SK-N-SH (cell line): ENCODE measurements around the gene AQP3. TPM values are rescaled to one million over a fixed set of nuclear protein-coding genes. Genes with fewer than 3 reads are reported as not detected.

Experiments
- CTCF ChIA-PET: fragments of 300-600, 350-600 bp; formaldehyde crosslinking; extraction: SDS; loops from one replicate; lab custom pipeline; 2021; lab: Yijun Ruan, JAX
- POLR2A ChIA-PET: fragments of 350-600 bp; sonication (Branson Sonifier 250); formaldehyde crosslinking; extraction: SDS; loops from one replicate; lab custom pipeline; 2020; ENCODE audit warnings: antibody characterized with exemption, inconsistent platforms; lab: Yijun Ruan, JAX
- DNase-seq: peaks from one replicate; pipeline ENCODE4 v3.0.0; 2012
- H2AFZ ChIP-seq: fragments of 200-600 bp; sonication (generic); 2 replicates; pipeline ENCODE4 v1.8.1; 2016; ENCODE audit warnings: antibody characterized with exemption, mild to moderate bottlenecking, low read depth
- H3F3A ChIP-seq: fragments of 200-600 bp; sonication (generic); replicated peaks from 2 replicates; pipeline ENCODE3; 2016; ENCODE audit warnings: antibody characterized with exemption, mild to moderate bottlenecking; ENCODE audit not compliant: insufficient read depth
- H3K27ac ChIP-seq, 2 experiments: fragments of 200-500 bp in 1 of 2; fragments of 200-600 bp in 1 of 2; sonication (Bioruptor generic) in 1 of 2; sonication (generic), shearing (Covaris generic) in 1 of 2; 2 replicates each; pipeline versions ENCODE4 v1.5.1 to v1.6.1; 2014 to 2016; ENCODE audit warnings: low read depth in 2 of 2, inconsistent platforms in 1 of 2, low read length in 1 of 2, mild to moderate bottlenecking in 1 of 2, mixed read lengths in 1 of 2
- H3K27me3 ChIP-seq: fragments of 200-600 bp; sonication (generic), shearing (Covaris generic); 2 replicates; pipeline ENCODE4 v1.6.1; 2016; ENCODE audit warnings: mixed run types; ENCODE audit not compliant: insufficient read depth
- H3K36me3 ChIP-seq, 2 experiments: fragments of 200-500 bp in 1 of 2; fragments of 200-600 bp in 1 of 2; sonication (Bioruptor generic) in 1 of 2; sonication (generic) in 1 of 2; replicated peaks in 1 of 2; 2 replicates each; pipeline versions ENCODE3 to v1.5.1; 2014 to 2016; ENCODE audit warnings: low read length in 1 of 2, mild to moderate bottlenecking in 1 of 2; ENCODE audit not compliant: insufficient read depth in 2 of 2, control insufficient read depth in 1 of 2
- H3K4me1 ChIP-seq, 2 experiments: fragments of 200-500 bp in 1 of 2; fragments of 200-600 bp in 1 of 2; sonication (Bioruptor generic) in 1 of 2; sonication (generic), shearing (Covaris generic) in 1 of 2; 2 replicates each; pipeline versions ENCODE4 v1.5.1 to v1.6.1; 2014 to 2016; ENCODE audit warnings: low read depth in 1 of 2, low read length in 1 of 2, mixed run types in 1 of 2; ENCODE audit not compliant: insufficient read depth in 2 of 2, control insufficient read depth in 1 of 2
- H3K4me2 ChIP-seq: fragments of 200-600 bp; sonication (generic), shearing (Covaris generic); 2 replicates; pipeline ENCODE4 v1.6.1; 2017; ENCODE audit warnings: mixed run types
- H3K4me3 ChIP-seq, 2 experiments: fragments of 200-500 bp in 1 of 2; fragments of 200-600 bp in 1 of 2; sonication (Bioruptor generic) in 1 of 2; sonication (generic), shearing (Covaris generic) in 1 of 2; 2 replicates each; pipeline versions ENCODE4 v1.5.1 to v1.8.1; 2014 to 2016; ENCODE audit warnings: low read depth in 2 of 2, inconsistent platforms in 1 of 2, low read length in 1 of 2, mild to moderate bottlenecking in 1 of 2, mixed read lengths in 1 of 2, moderate library complexity in 1 of 2
- H3K79me2 ChIP-seq: fragments of 200-600 bp; sonication (generic); 2 replicates; pipeline ENCODE4 v1.8.1; 2017; ENCODE audit warnings: mild to moderate bottlenecking; ENCODE audit not compliant: insufficient read depth
- H3K9ac ChIP-seq: fragments of 200-600 bp; sonication (generic); 2 replicates; pipeline ENCODE4 v1.6.1; 2017; ENCODE audit warnings: mixed run types
- H3K9me2 ChIP-seq: fragments of 200-600 bp; sonication (generic); 2 replicates; pipeline ENCODE4 v1.6.1; 2017; ENCODE audit warnings: mixed run types
- H3K9me3 ChIP-seq: fragments of 200-600 bp; sonication (generic); 2 replicates; pipeline ENCODE4 v1.6.1; 2017; ENCODE audit warnings: mixed run types, mild to moderate bottlenecking, moderate library complexity
- H4K20me1 ChIP-seq: fragments of 200-600 bp; sonication (generic); 2 replicates; pipeline ENCODE4 v1.6.1; 2017; ENCODE audit warnings: mild to moderate bottlenecking, mixed run types; ENCODE audit not compliant: insufficient read depth
- CTCF ChIP-seq: fragments of 200-600 bp; sonication (generic); IDR thresholded peaks from 2 replicates; pipeline ENCODE4 v1.6.1; 2017; ENCODE audit warnings: antibody characterized with exemption, mild to moderate bottlenecking, moderate library complexity
- ELF1 ChIP-seq: IDR thresholded peaks from 2 replicates; pipeline ENCODE4 v1.4.0; 2012
- EP300 ChIP-seq, 2 experiments: IDR thresholded peaks; 2 replicates each; pipeline versions ENCODE4 v1.4.0 to v1.6.1; 2012; ENCODE audit warnings: borderline replicate concordance in 1 of 2, low read depth in 1 of 2, low read length in 1 of 2
- FOXJ3 ChIP-seq: sonication (generic); formaldehyde crosslinking; IDR thresholded peaks from 2 replicates; pipeline ENCODE4 v1.5.1; 2020; ENCODE audit warnings: mild to moderate bottlenecking, missing genetic modification reagents
- JUND ChIP-seq: IDR thresholded peaks from 2 replicates; pipeline ENCODE4 v1.4.0; 2012
- MEF2A ChIP-seq: IDR thresholded peaks from 2 replicates; pipeline ENCODE4 v1.4.0; 2012; ENCODE audit warnings: low read depth, borderline replicate concordance
- MXI1 ChIP-seq: IDR thresholded peaks from 2 replicates; pipeline ENCODE4 v1.6.1; 2012; ENCODE audit warnings: mild to moderate bottlenecking, low read depth, low read length, improper control_type of control experiment
- POLR2AphosphoS5 ChIP-seq: IDR thresholded peaks from 2 replicates; pipeline ENCODE4 v1.6.1; 2012; ENCODE audit warnings: low read depth, low read length
- RFX5 ChIP-seq: IDR thresholded peaks from 2 replicates; pipeline ENCODE4 v1.6.1; 2012; ENCODE audit warnings: mild to moderate bottlenecking, improper control_type of control experiment, low read length
- SIN3A ChIP-seq: IDR thresholded peaks from 2 replicates; pipeline ENCODE4 v1.6.1; 2012; ENCODE audit warnings: low read depth, mild to moderate bottlenecking, low read length, moderate library complexity, borderline replicate concordance
- SMC3 ChIP-seq: IDR thresholded peaks from 2 replicates; pipeline ENCODE4 v1.6.1; 2012; ENCODE audit warnings: low read depth, low read length, improper control_type of control experiment
- TAF1 ChIP-seq: IDR thresholded peaks from 2 replicates; pipeline ENCODE4 v1.6.1; 2012; ENCODE audit warnings: low read depth, mild to moderate bottlenecking, low read length, moderate library complexity, borderline replicate concordance
- YY1 ChIP-seq: IDR thresholded peaks from 2 replicates; pipeline ENCODE4 v1.4.0; 2012; ENCODE audit warnings: low read depth, mild to moderate bottlenecking
- WGBS: methylation state at CpG from one replicate; pipeline ENCODE4 v1.1.6; 2017; ENCODE audit warnings: low lambda C conversion rate; 5-methylcytosine and 5-hydroxymethylcytosine counted together
- polyA plus RNA-seq, 3 experiments: library from polyadenylated mRNA; depleted of rRNA; stranded (reverse); fragments of >200 nt; gene quantifications; 2 replicates each; pipeline ENCODE4 v1.2.3, GENCODE V29; 2012
- TF ChIP-seq, protein P1 (sequence below): IDR thresholded peaks from 2 replicates; pipeline ENCODE4 v1.4.0; 2012; ENCODE audit warnings: low read depth, borderline replicate concordance
- TF ChIP-seq, protein P2 (sequence below): IDR thresholded peaks from 2 replicates; pipeline ENCODE4 v1.4.0; 2012; ENCODE audit warnings: low read depth
- TF ChIP-seq, protein P3 (sequence below): IDR thresholded peaks from 2 replicates; pipeline ENCODE4; 2012
- TF ChIP-seq, protein P4 (sequence below): IDR thresholded peaks from 2 replicates; pipeline ENCODE4 v1.6.1; 2012; ENCODE audit warnings: mild to moderate bottlenecking, low read depth, low read length, moderate library complexity
- TF ChIP-seq, protein P5 (sequence below): fragments of 150-350 bp; IDR thresholded peaks from 2 replicates; pipeline ENCODE4 v1.6.1; 2016; ENCODE audit warnings: mild to moderate bottlenecking, low read depth, low read length

Gene AQP3
- polyA plus RNA-seq, 1 of the 3 experiments (the other 2 are of a cell fraction), result 0.64 TPM

GRCh38 chr9:33476503-33476902, 29.1 kb upstream of the AQP3 start (continued):
- TF ChIP-seq CTCF (no peak), JUND (no peak), YY1 (no peak), SIN3A (no peak), POLR2AphosphoS5 (no peak)
- TF ChIP-seq, protein P1, sequence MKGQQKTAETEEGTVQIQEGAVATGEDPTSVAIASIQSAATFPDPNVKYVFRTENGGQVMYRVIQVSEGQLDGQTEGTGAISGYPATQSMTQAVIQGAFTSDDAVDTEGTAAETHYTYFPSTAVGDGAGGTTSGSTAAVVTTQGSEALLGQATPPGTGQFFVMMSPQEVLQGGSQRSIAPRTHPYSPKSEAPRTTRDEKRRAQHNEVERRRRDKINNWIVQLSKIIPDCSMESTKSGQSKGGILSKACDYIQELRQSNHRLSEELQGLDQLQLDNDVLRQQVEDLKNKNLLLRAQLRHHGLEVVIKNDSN, result no peak
- TF ChIP-seq, all 33 proteins: peak for 0

DNA sequence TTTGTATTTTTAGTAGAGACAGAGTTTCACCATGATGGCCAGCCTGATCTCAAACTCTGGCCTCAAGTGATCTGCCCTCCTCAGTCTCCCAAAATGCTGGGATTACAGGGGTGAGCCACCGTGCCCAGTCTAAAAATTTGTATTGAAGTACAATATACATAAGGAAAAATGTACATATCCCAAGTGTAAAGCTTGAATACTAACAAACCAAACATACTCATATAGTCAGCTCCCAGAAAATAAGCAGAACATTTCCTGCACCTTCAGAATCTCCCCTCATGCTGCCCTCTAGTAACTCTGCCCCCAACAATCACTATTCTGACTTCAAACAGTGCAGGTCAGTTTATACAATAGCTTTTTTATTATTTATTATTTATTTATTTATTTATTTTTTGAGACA, 28.0 kb upstream of the AQP3 start:
- Histone ChIP-seq H3K4me1 (peaks cover 0 to 11% of the 10 kb centered on the region in 2 experiments; a peak in 1 of 4 replicates), H3K4me3 (no peak overlapping the region), H3K36me3 (peaks cover 14 to 20% of the 10 kb centered on the region in 2 experiments), H3K9me3 (no peaks in the 10 kb centered on the region), H2AFZ (no peak overlapping the region), H3K79me2 (peaks cover 36% of the 10 kb centered on the region), H3K9me2 (no peaks in the 10 kb centered on the region), H4K20me1 (no peaks in the 10 kb centered on the region), H3K4me2 (no peak overlapping the region), H3K27me3 (no peaks in the 10 kb centered on the region), H3F3A (peaks cover 7% of the 10 kb centered on the region), H3K9ac (no peak overlapping the region), H3K27ac (no peak overlapping the region)
- 100% methylated on average over 1 of the region's 1 CpG for WGBS
- no peak for DNase-seq
- CTCF ChIA-PET, result interaction anchor here (0.6 to 2.7 kb wide), 8 partner anchors 8 to 173 kb away, joined by 3 to 14 read pairs (median 3); no protein-coding TSS in a partner anchor
- POLR2A ChIA-PET, result no interaction called here
- TF ChIP-seq FOXJ3 (CRISPR knock-in tag) (no peak), MEF2A (no peak), ELF1 (no peak), MXI1 (no peak), YY1 (no peak), SMC3 (no peak), RFX5 (no peak), SIN3A (no peak), TAF1 (no peak), POLR2AphosphoS5 (no peak), EP300 (IDR thresholded peaks at IDR 0.05; ENCODE audit: borderline replicate concordance in 1 of 2, low read depth in 1 of 2, low read length in 1 of 2) (no peak)
- TF ChIP-seq, protein P2, sequence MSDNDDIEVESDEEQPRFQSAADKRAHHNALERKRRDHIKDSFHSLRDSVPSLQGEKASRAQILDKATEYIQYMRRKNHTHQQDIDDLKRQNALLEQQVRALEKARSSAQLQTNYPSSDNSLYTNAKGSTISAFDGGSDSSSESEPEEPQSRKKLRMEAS, result no peak
- TF ChIP-seq, protein P1, result no peak
- TF ChIP-seq, protein P3, sequence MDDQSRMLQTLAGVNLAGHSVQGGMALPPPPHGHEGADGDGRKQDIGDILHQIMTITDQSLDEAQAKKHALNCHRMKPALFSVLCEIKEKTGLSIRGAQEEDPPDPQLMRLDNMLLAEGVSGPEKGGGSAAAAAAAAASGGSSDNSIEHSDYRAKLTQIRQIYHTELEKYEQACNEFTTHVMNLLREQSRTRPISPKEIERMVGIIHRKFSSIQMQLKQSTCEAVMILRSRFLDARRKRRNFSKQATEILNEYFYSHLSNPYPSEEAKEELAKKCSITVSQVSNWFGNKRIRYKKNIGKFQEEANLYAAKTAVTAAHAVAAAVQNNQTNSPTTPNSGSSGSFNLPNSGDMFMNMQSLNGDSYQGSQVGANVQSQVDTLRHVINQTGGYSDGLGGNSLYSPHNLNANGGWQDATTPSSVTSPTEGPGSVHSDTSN, result no peak
- TF ChIP-seq, protein P4, sequence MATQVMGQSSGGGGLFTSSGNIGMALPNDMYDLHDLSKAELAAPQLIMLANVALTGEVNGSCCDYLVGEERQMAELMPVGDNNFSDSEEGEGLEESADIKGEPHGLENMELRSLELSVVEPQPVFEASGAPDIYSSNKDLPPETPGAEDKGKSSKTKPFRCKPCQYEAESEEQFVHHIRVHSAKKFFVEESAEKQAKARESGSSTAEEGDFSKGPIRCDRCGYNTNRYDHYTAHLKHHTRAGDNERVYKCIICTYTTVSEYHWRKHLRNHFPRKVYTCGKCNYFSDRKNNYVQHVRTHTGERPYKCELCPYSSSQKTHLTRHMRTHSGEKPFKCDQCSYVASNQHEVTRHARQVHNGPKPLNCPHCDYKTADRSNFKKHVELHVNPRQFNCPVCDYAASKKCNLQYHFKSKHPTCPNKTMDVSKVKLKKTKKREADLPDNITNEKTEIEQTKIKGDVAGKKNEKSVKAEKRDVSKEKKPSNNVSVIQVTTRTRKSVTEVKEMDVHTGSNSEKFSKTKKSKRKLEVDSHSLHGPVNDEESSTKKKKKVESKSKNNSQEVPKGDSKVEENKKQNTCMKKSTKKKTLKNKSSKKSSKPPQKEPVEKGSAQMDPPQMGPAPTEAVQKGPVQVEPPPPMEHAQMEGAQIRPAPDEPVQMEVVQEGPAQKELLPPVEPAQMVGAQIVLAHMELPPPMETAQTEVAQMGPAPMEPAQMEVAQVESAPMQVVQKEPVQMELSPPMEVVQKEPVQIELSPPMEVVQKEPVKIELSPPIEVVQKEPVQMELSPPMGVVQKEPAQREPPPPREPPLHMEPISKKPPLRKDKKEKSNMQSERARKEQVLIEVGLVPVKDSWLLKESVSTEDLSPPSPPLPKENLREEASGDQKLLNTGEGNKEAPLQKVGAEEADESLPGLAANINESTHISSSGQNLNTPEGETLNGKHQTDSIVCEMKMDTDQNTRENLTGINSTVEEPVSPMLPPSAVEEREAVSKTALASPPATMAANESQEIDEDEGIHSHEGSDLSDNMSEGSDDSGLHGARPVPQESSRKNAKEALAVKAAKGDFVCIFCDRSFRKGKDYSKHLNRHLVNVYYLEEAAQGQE, result no peak
- TF ChIP-seq, protein P5, sequence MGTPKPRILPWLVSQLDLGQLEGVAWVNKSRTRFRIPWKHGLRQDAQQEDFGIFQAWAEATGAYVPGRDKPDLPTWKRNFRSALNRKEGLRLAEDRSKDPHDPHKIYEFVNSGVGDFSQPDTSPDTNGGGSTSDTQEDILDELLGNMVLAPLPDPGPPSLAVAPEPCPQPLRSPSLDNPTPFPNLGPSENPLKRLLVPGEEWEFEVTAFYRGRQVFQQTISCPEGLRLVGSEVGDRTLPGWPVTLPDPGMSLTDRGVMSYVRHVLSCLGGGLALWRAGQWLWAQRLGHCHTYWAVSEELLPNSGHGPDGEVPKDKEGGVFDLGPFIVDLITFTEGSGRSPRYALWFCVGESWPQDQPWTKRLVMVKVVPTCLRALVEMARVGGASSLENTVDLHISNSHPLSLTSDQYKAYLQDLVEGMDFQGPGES, result no peak
